Activated CD4-positive, alpha-beta T cell treated with anti-CD3 and anti-CD28 coated beads for 36 hours (primary cell): ENCODE results near the gene CCDC142. TPM values are rescaled to one million over a fixed set of nuclear protein-coding genes. Genes with fewer than 3 reads are reported as not detected.
A peak's percentile ranks its signal among the peaks of the same experiment; 100 is the strongest.
"Not testable (repeated sequence)": the region's sequence is repeated elsewhere in the genome, so short reads cannot be mapped to it uniquely, and the experiment has no call there.

Experiments used
- ATAC-seq: fragments of 200-7000 bp; cut with Tn5 transposase; one replicate; pipeline ENCODE4 v1.10.0; 2021; ENCODE audit warnings: mild to moderate bottlenecking, moderate library complexity
- CTCF ChIA-PET: fragments of 350-600 bp; sonication (Branson Sonifier 250); formaldehyde crosslinking; loops from one replicate; lab custom pipeline; 2021; ENCODE audit warnings: antibody characterized with exemption; lab: Charles Lee
- POLR2A ChIA-PET: fragments of 350-600 bp; sonication (Branson Sonifier 250); formaldehyde crosslinking; loops from one replicate; lab custom pipeline; 2021; ENCODE audit warnings: antibody characterized with exemption, inconsistent platforms; lab: Charles Lee
- DNase-seq: peaks from one replicate; pipeline ENCODE4 v3.0.0-alpha.2; 2020
- H3K27ac Mint-ChIP-seq: one replicate; pipeline ENCODE4 v1.8.0; 2021; ENCODE audit warnings: mixed read lengths
- H3K27me3 Mint-ChIP-seq: one replicate; pipeline ENCODE4 v1.8.0; 2021; ENCODE audit warnings: mixed read lengths
- H3K36me3 Mint-ChIP-seq: one replicate; pipeline ENCODE4 v1.8.0; 2021; ENCODE audit warnings: low read depth, mixed read lengths
- H3K4me1 Mint-ChIP-seq: one replicate; pipeline ENCODE4 v1.8.0; 2021; ENCODE audit warnings: mixed read lengths
- H3K4me3 Mint-ChIP-seq: one replicate; pipeline ENCODE4 v1.8.0; 2021; ENCODE audit warnings: mild to moderate bottlenecking, moderate library complexity, mixed read lengths
- H3K9me3 Mint-ChIP-seq: one replicate; pipeline ENCODE4 v1.8.0; 2021; ENCODE audit warnings: low read depth, mixed read lengths
- intact Hi-C, 2 experiments: fragments of 100-400 bp; cut with DNase I in 1 of 2; cut with micrococcal nuclease in 1 of 2; formaldehyde crosslinking; loops; one replicate each; pipeline versions ENCODE4 v1.14.2 to v1.15.1; 2022 to 2024; cut with DNase I, micrococcal nuclease
- total RNA-seq, 2 experiments: library from RNA; stranded (reverse); gene quantifications; one replicate each; pipeline ENCODE4 v1.2.3, GENCODE V29; 2021

Gene CCDC142
- total RNA-seq, 2 experiments from 2014 or later = 9.7 to 13.2 TPM

DNA sequence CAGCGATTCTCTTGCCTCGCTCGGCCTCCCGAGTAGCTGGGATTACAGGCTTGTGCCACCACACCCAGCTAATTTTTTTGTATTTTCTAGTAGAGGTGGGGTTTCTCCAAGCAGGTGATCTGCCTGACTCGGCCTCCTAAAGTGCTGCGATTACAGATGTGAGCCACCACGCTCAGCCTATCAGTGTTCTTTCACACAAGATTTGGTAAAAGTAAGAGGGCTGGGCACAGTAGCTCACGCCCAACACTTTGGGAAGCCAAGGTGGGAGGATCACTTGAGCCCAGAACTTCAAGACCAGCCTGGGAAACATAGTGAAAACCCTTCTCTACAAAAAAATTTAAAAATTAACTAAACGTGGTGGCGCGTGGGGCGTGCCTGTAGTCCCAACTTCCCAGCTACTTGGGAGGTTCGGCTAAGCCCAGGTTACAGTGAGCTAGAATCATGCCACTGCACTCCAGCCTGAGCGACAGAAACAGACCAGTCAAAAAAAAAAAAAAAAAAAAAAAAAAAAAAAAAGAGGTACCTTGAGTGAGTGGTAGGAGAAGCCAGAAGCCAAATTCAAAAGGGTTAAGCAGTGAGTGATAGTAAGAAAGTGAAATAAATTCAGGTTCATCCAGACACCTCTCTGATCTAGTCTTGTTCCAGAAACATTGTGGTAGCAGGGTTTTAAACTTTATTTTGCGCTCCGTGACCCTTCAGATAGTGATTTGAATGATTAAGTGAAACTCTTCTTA lies 11.3 kb downstream of the CCDC142 start:
- ChIA-PET CTCF (interaction anchor here (0.6 to 5.3 kb wide), 5 partner anchors 10 to 115 kb away, joined by 3 to 44 read pairs (median 3); partner anchors contain the start of genes AUP1, CCDC142, INO80B and TTC31), POLR2A (interaction anchor here (0.6 to 1.4 kb wide), 5 partner anchors 10 to 105 kb away, joined by 3 to 6 read pairs (median 3); partner anchors contain the start of genes INO80B and WBP1)
- H3K9me3 Mint-ChIP-seq = no peaks in the 10 kb centered on the region
- peak overlapping the region; percentile 93 for H3K27ac Mint-ChIP-seq
- H3K36me3 Mint-ChIP-seq = peaks cover 18% of the 10 kb centered on the region
- peaks cover 21% of the 10 kb centered on the region for H3K4me1 Mint-ChIP-seq
- no peaks in the 10 kb centered on the region for H3K27me3 Mint-ChIP-seq
- intact Hi-C loops = loop anchor here (1.0 to 2.0 kb wide), 9 partner anchors 11 to 735 kb away; partner anchors contain the start of genes AUP1 (in 2 of the 2), HTRA2 (in 2 of the 2), WBP1 (in 2 of the 2) and C2orf81 (in 1 of the 2)
- H3K4me3 Mint-ChIP-seq = peak overlapping the region; percentile 98
- peak; percentile 8 for ATAC-seq
- DNase-seq = no peak

DNA sequence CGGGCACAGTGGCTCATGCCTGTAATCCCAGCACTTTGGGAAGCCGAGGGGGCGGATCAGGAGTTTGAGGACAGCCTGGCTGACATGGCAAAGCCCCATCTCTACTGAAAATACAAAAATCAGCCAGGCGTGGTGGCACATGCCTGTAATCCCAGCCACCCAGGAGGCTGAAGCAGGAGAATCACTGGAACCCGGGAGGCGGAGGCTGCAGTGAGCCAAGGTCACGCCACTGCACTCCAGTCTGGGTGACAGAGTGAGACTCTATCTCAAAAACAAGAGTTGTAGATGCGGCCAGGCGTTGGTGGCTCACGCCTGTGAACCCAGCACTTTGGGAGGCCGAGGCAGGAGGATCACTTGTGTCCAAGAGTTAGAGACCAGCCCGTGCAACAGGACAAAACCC lies 12.1 kb downstream of the CCDC142 start:
- H3K27me3 Mint-ChIP-seq, H3K9me3 Mint-ChIP-seq, intact Hi-C loops, ATAC-seq, DNase-seq: not testable (repeated sequence)
- Mint-ChIP-seq H3K27ac (peak overlapping the region; percentile 86), H3K36me3 (peaks cover 18% of the 10 kb centered on the region), H3K4me3 (peak overlapping the region; percentile 28), H3K4me1 (peaks cover 24% of the 10 kb centered on the region)
- POLR2A ChIA-PET = interaction anchor here (0.8 to 1.3 kb wide), 3 partner anchors 11 to 16 kb away, joined by 3 read pairs; partner anchors contain the start of genes INO80B and WBP1
- CTCF ChIA-PET = interaction anchor here (1.0 to 5.3 kb wide), 4 partner anchors 12 to 116 kb away, joined by 3 to 44 read pairs (median 21); partner anchors contain the start of genes AUP1, CCDC142, INO80B and TTC31

DNA sequence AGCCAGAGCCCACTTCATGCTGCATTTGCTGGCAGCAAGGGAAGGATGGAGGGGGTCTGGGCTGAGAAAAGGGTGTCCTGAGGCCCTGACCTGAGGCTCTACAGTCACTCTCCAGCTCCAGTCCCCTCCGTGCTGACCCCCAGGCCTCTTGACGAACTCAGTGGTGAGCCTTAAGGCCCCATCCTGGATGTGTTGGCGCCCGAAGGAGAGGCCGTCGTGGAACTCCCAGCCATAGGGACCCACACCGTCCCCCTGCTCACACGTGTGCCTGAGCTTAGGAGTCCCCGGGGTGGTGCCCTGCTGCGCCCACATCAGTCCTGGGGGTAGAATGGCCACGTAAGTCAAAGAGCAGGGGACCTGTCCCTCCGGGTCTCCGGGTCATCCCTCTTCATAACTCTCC lies 18.4 kb downstream of the CCDC142 start:
- POLR2A ChIA-PET = interaction anchor here (0.6 kb wide), 1 partner anchor 8 kb away, joined by 3 read pairs; no protein-coding TSS in a partner anchor
- peak; percentile 1 for ATAC-seq
- no peak for DNase-seq
- H3K4me3 Mint-ChIP-seq = peak overlapping the region; percentile 93
- peak overlapping the region; percentile 60 for H3K27ac Mint-ChIP-seq
- H3K9me3 Mint-ChIP-seq = no peaks in the 10 kb centered on the region
- CTCF ChIA-PET = interaction anchor here (0.8 to 1.2 kb wide), 3 partner anchors 19 to 641 kb away, joined by 3 read pairs; partner anchors contain the start of genes CCDC142 and TTC31
- peaks cover 20% of the 10 kb centered on the region for H3K4me1 Mint-ChIP-seq
- peaks cover 9% of the 10 kb centered on the region for H3K36me3 Mint-ChIP-seq
- no peaks in the 10 kb centered on the region for H3K27me3 Mint-ChIP-seq
- intact Hi-C loops = no loop called here

DNA sequence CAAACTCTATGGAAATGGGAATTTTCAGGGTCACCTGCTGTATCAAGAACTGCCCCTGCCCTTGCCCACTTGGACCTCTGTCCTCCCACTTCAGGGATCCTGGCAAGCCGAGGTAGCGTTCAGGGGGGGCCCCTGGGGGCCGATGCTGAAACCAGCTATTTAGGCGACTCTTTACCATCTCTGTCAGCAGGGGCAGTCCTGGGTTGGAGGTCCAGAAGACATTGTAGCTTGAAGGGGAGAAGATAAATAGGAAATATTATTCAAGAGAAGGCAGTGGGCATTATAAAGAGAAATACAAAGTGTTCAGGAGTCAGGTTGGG lies 20.1 kb downstream of the CCDC142 start:
- POLR2A ChIA-PET = no interaction called here

DNA sequence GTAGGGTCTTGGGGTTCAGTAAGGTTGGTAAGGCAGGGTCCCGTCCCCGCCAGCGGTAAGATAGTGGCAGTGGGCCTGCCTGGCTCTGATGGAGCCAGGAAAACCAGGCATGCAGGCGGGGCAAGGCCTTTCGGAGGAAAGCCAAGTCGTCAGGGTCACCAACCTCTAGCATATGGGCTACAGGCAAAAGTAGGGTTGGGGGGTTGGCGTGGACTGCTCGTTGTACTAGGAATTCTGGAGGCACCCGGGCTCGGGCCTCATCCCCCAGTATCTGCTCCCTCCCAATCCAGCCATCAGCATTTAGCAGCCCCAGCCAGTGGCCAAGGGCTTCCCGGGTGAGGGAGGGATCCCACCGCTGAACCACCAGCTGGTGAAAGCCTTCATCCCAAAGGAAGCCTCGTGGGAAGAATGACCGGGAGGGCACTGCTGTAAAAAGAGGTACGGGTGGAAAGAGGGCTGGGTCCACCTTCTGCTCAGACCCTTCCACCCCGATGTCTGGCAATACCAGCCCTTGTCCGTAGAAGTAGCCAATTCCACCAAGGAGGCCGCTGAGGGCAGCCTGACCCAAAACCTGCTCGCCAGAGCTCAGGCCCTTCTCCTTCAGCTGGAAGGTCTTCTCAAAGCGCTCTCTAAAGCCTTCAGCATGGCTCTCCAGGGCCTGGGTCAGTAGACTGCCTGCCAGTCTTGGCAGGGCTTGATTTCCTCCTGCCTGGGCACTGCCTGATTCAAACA lies 20.6 kb downstream of the CCDC142 start:
- DNase-seq (no peak), ATAC-seq (no peak)
- Mint-ChIP-seq H3K36me3 (peaks cover 12% of the 10 kb centered on the region), H3K27me3 (no peaks in the 10 kb centered on the region), H3K27ac (no peak overlapping the region), H3K9me3 (no peaks in the 10 kb centered on the region), H3K4me1 (peaks cover 22% of the 10 kb centered on the region), H3K4me3 (no peak overlapping the region)
- POLR2A ChIA-PET = no interaction called here
- CTCF ChIA-PET = interaction anchor here (0.7 to 1.5 kb wide), 3 partner anchors 7 to 12 kb away, joined by 3 to 4 read pairs (median 4); no protein-coding TSS in a partner anchor
- intact Hi-C loops = no loop called here

More for the DNA sequence above, 20.1 kb downstream of the CCDC142 start:
- H3K36me3 Mint-ChIP-seq = peaks cover 11% of the 10 kb centered on the region
- intact Hi-C loops = no loop called here
- CTCF ChIA-PET = interaction anchor here (1.5 kb wide), 1 partner anchor 12 kb away, joined by 4 read pairs; no protein-coding TSS in a partner anchor
- no peak overlapping the region for H3K4me3 Mint-ChIP-seq
- H3K27ac Mint-ChIP-seq = no peak overlapping the region
- peaks cover 22% of the 10 kb centered on the region for H3K4me1 Mint-ChIP-seq
- H3K27me3 Mint-ChIP-seq = no peaks in the 10 kb centered on the region
- no peak for ATAC-seq
- no peak for DNase-seq
- H3K9me3 Mint-ChIP-seq = no peaks in the 10 kb centered on the region

DNA sequence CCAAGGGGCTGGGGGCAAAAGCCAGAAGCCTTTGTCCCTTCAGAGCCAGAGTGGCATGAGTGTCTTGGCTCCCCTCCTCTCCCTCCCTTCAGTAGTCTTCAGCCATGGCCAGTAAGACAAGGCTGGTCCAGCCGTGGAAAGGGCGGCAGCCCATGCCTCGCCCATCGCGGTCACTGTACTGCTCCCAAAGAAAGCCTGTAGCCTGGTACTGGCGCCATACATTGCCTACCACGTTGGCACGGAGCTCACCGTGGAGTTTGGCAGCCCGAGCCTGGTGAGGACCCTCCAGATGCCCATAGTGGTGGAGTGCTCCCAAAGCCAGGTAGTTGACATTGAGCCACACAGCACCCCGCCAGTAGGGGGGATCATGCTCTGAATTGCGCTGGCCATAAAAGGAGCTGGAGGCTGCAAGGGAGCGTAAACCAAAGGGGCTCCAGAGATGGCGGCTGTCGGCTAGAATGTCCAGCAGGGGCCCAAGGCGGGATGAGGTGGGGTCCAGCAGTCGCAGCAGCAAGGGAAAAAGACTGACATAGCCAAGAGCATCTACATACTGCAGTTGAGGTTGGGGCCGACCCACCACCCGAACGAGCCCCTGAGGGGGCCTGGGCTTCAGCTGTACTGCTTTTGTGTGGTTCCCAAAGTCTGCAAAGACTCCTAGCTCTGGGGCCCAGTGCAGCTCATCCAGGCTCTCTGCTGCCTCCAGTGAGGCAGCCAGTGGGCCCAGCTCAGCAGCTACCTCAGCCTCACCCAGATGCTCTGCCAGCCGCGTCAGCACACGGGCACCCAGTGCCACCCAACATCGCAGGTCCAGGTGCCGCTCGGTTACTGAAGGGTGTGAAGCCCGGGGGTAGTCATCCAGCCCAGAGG lies 21.4 kb downstream of the CCDC142 start:
- no peaks in the 10 kb centered on the region for H3K27me3 Mint-ChIP-seq
- POLR2A ChIA-PET = no interaction called here
- H3K36me3 Mint-ChIP-seq = peaks cover 19% of the 10 kb centered on the region
- H3K9me3 Mint-ChIP-seq = no peaks in the 10 kb centered on the region
- no peak overlapping the region for H3K27ac Mint-ChIP-seq
- no peak overlapping the region for H3K4me3 Mint-ChIP-seq
- ATAC-seq (no peak), DNase-seq (no peak)
- CTCF ChIA-PET = interaction anchor here (0.7 to 1.5 kb wide), 3 partner anchors 8 to 13 kb away, joined by 3 to 4 read pairs (median 4); no protein-coding TSS in a partner anchor
- intact Hi-C loops = no loop called here
- peaks cover 28% of the 10 kb centered on the region for H3K4me1 Mint-ChIP-seq

DNA sequence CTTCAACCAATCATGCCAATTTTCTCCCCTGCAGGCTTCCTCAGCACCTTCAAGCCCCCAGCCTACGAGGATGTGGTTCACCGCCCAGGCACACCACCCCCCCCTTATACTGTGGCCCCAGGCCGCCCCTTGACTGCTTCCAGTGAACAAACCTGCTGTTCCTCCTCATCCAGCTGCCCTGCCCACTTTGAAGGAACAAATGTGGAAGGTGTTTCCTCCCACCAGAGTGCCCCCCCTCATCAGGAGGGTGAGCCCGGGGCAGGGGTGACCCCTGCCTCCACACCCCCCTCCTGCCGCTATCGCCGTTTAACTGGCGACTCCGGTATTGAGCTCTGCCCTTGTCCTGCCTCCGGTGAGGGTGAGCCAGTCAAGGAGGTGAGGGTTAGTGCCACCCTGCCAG lies 22.6 kb downstream of the CCDC142 start:
- H3K9me3 Mint-ChIP-seq, ATAC-seq, H3K27me3 Mint-ChIP-seq, POLR2A ChIA-PET, intact Hi-C loops, DNase-seq: not testable (repeated sequence)
- H3K36me3 Mint-ChIP-seq = peaks cover 29% of the 10 kb centered on the region
- H3K4me1 Mint-ChIP-seq = peaks cover 34% of the 10 kb centered on the region
- CTCF ChIA-PET = interaction anchor here (6.6 kb wide), 1 partner anchor 13 kb away, joined by 44 read pairs; the partner anchor contains the start of gene MRPL53
- H3K27ac Mint-ChIP-seq = peak overlapping the region; percentile 29
- peak overlapping the region; percentile 90 for H3K4me3 Mint-ChIP-seq

DNA sequence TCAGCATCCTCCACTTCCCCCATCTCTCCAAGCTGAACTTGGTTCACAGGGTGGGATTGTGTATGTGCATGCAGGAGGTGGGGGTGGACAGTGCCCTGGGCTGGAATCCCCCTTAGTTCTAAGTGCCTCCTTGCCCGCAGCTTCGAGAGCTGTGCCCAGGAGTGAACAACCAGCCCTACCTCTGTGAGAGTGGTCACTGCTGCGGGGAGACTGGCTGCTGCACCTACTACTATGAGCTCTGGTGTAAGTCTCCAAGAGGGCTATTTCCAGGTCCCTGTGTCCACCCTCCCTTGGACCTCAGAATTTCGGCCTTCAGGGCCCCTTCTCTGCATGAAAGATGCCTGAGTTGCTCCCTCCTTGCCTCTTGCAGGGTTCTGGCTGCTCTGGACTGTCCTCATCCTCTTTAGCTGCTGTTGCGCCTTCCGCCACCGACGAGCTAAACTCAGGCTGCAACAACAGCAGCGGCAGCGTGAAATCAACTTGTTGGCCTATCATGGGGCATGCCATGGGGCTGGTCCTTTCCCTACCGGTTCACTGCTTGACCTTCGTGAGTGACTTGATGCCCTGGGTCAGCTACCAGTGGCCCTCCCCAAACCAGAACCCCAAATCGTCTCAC lies 23.2 kb downstream of the CCDC142 start:
- Mint-ChIP-seq H3K4me1 (peaks cover 38% of the 10 kb centered on the region), H3K4me3 (peak overlapping the region; percentile 90), H3K36me3 (peaks cover 31% of the 10 kb centered on the region), H3K27ac (peak overlapping the region; percentile 99)
- DNase-seq, H3K27me3 Mint-ChIP-seq, ATAC-seq, H3K9me3 Mint-ChIP-seq: not testable (repeated sequence)
- POLR2A ChIA-PET = interaction anchor here (2.3 kb wide), 1 partner anchor 22 kb away, joined by 18 read pairs; the partner anchor contains the start of genes CCDC142 and TTC31
- CTCF ChIA-PET = interaction anchor here (0.6 to 6.6 kb wide), 5 partner anchors 8 to 129 kb away, joined by 4 to 62 read pairs (median 14); partner anchors contain the start of genes CCDC142, MRPL53 and TTC31
- intact Hi-C loops = loop anchor here in 1 of 2 experiments (5.0 kb wide), 2 partner anchors 378 to 532 kb away; partner anchors contain the start of gene DGUOK

DNA sequence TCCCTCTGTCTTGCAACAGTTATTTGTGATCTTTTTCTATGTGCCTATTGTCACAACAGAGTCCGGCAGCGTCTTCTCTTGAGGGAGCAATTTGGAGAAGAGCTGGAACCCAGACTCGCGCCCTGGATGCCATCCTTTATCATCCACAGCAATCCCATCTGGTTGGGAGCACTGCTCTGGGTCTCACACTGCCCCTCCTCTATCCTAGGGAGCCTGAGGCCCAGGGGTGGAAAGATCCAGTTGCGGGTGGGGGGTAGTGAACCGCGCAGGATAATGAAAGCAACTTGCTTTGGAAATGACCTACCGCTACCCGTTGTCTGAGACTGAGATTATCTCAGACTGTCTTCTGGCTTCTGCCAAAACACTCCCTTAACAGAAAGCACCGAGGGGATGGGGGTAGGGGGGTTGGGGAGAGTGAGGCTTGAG lies 23.8 kb downstream of the CCDC142 start:
- no peaks in the 10 kb centered on the region for H3K9me3 Mint-ChIP-seq
- H3K27ac Mint-ChIP-seq = peak overlapping the region; percentile 99
- peaks cover 31% of the 10 kb centered on the region for H3K36me3 Mint-ChIP-seq
- H3K4me1 Mint-ChIP-seq = peaks cover 40% of the 10 kb centered on the region
- peak overlapping the region; percentile 90 for H3K4me3 Mint-ChIP-seq
- ATAC-seq (no peak), DNase-seq (no peak)
- POLR2A ChIA-PET = interaction anchor here (0.6 to 2.3 kb wide), 11 partner anchors 10 to 473 kb away, joined by 3 to 18 read pairs (median 4); partner anchors contain the start of genes AUP1, CCDC142, DQX1 and HTRA2
- intact Hi-C loops = loop anchor here (1.0 to 5.0 kb wide), 10 partner anchors 13 to 532 kb away; partner anchors contain the start of genes MRPL53 (in 2 of the 2), C2orf81 (in 1 of the 2), DGUOK (in 1 of the 2) and DOK1 (in 1 of the 2)
- CTCF ChIA-PET = interaction anchor here (0.6 to 6.6 kb wide), 9 partner anchors 9 to 260 kb away, joined by 3 to 62 read pairs (median 4); partner anchors contain the start of genes CCDC142, MRPL53, MTHFD2 and TTC31
- H3K27me3 Mint-ChIP-seq = no peaks in the 10 kb centered on the region
